ENCODE results near the gene LHX2.

DNA sequence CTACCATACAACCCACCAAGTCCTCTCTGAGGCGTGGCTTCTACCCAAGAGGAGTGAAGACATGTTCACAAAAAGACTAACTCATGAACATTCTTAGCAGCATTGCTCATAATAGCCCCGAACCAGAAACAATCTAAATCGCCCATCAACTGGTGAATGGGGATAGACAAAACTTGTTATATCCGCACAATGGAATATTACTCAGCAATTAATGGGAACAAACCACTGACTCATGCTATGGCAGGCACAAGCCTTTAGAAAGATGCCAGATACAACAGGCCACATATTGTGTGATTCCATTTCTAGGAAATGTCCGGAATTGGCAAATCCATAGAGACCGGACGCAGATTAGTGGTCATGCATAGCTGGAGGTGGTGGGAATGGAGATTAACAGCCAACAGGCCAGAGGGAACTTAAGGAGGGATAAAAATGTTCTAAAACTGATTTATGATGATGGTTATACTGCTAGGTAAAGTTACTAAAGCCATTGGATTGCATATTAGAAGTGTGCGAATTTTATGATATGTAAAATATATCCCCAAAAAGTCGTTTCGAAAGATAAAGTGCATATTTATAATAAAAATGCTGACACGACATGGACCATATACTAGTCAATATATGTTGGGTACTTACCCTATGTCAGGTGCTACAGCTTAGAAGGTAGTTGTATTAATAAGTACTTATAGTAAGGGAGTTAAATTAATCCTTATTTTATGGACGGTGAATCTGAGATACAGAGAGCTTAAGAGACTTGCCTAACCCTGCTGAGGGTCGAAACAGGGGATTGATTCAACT, 55.4 kb downstream of the LHX2 start:
- TF ChIP-seq POLR2A (IDR thresholded peaks at IDR 0.05) = no peak
- TF ChIP-seq, protein P1, sequence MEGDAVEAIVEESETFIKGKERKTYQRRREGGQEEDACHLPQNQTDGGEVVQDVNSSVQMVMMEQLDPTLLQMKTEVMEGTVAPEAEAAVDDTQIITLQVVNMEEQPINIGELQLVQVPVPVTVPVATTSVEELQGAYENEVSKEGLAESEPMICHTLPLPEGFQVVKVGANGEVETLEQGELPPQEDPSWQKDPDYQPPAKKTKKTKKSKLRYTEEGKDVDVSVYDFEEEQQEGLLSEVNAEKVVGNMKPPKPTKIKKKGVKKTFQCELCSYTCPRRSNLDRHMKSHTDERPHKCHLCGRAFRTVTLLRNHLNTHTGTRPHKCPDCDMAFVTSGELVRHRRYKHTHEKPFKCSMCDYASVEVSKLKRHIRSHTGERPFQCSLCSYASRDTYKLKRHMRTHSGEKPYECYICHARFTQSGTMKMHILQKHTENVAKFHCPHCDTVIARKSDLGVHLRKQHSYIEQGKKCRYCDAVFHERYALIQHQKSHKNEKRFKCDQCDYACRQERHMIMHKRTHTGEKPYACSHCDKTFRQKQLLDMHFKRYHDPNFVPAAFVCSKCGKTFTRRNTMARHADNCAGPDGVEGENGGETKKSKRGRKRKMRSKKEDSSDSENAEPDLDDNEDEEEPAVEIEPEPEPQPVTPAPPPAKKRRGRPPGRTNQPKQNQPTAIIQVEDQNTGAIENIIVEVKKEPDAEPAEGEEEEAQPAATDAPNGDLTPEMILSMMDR (IDR thresholded peaks at IDR 0.05) = no peak
